Right lobe of liver (tissue), 6 donors: Measurements from ENCODE around the gene FAM219B. TPM values are rescaled to one million over a fixed set of nuclear protein-coding genes. Genes with fewer than 3 reads are reported as not detected.

ENCODE experiments used
- ATAC-seq, 4 donors: fragments of 200-7000 bp; cut with Tn5 transposase; one replicate each; pipeline ENCODE4 v1.9.1; 2020; ENCODE audit warnings: mild to moderate bottlenecking in 4 of 4, moderate library complexity in 4 of 4
- DNase-seq, 3 donors: peaks; one replicate each; pipeline ENCODE4 v3.0.0-alpha.2; 2020
- H3K27ac ChIP-seq, 3 donors: fragments of 200-600 bp; one replicate each; pipeline ENCODE4 v1.8.0; 2022
- H3K27me3 ChIP-seq, 2 donors: fragments of 200-600 bp; one replicate each; pipeline ENCODE4 v1.8.0; 2022
- H3K36me3 ChIP-seq, 4 donors: fragments of 200-600 bp; sonication (generic) in 1 of 4; one replicate each; pipeline versions ENCODE4 v1.5.1 to v1.8.0; 2017 to 2022; ENCODE audit warnings: control low read depth in 1 of 4
- H3K4me1 ChIP-seq, 4 donors: fragments of 200-600 bp; sonication (generic) in 1 of 4; one replicate each; pipeline versions ENCODE4 v1.5.1 to v1.8.0; 2017 to 2022; ENCODE audit warnings: control low read depth in 1 of 4
- H3K4me3 ChIP-seq, 3 donors: fragments of 200-600 bp; one replicate each; pipeline ENCODE4 v1.8.0; 2022
- H3K9me3 ChIP-seq, 4 donors: fragments of 200-600 bp; sonication (generic) in 1 of 4; one replicate each; pipeline versions ENCODE4 v1.5.1 to v1.8.0; 2017 to 2022; ENCODE audit warnings: control low read depth in 1 of 4
- CTCF ChIP-seq, 4 donors: fragments of 200-600 bp in 3 of 4; fragments of 450-650 bp in 1 of 4; IDR thresholded peaks; one replicate each; pipeline versions ENCODE4 v1.5.1 to v1.8.0; 2016 to 2022; ENCODE audit warnings: antibody characterized with exemption in 4 of 4, mild to moderate bottlenecking in 2 of 4
- POLR2A ChIP-seq: fragments of 450-650 bp; IDR thresholded peaks from one replicate; pipeline ENCODE4 v1.6.1; 2017; ENCODE audit warnings: antibody characterized with exemption, mild to moderate bottlenecking
- WGBS: methylation state at CpG from one replicate; pipeline ENCODE4 v1.1.6; 2018; ENCODE audit warnings: low coverage, low lambda C conversion rate; ENCODE audit not compliant: insufficient coverage; ENCODE audit errors: missing lambda C conversion rate; 5-methylcytosine and 5-hydroxymethylcytosine counted together
- intact Hi-C, 2 donors: fragments of 100-400 bp; cut with DNase I; formaldehyde crosslinking; loops; one replicate each; pipeline versions ENCODE4 v1.11.2 to v1.14.1; 2022
- total RNA-seq, 6 experiments: library from RNA; depleted of rRNA in 2 of 6; stranded (reverse); fragments of >200 nt in 2 of 6; fragmentation: NEBNext Ultra II Directional in 3 of 6; extraction: Animal tissue kit (Norgen Biotek cat#: 25700) in 3 of 6; gene quantifications; one replicate each; pipeline versions ENCODE4 v1.1.0 to v1.2.4, GENCODE V29; 2016 to 2023
- donor health status: DM: no; HTN: yes; CAD: no.
- donor health status: DM: no; HTN: no; CAD: no.
- donor health status: DM: no; HTN: no; CAD: no.
- donor health status: DM: no; HTN: yes; CAD: no.
- donor health status: DM: no; HTN: yes; CAD: no.

Gene FAM219B
- total RNA-seq, 6 experiments from 2014 or later: 11.1 to 14.7 (median 13.3) TPM

- Histone ChIP-seq H3K4me1 (peaks cover 0 to 52% (median 18%) of the 10 kb centered on the region in 4 donors), H3K4me3 (no peak overlapping the region), H3K9me3 (no peaks in the 10 kb centered on the region), H3K27me3 (no peaks in the 10 kb centered on the region), H3K36me3 (no peaks in the 10 kb centered on the region), H3K27ac (no peak overlapping the region)
- no peak for DNase-seq
- TF ChIP-seq CTCF (IDR thresholded peaks at IDR 0.05) (no peak), POLR2A (no peak)
- intact Hi-C loops: no loop called here
- no peak for ATAC-seq
- WGBS: 80% methylated on average over 2 of the region's 6 CpGs
Observed at GRCh38 chr15:74866090-74866489, 40.6 kb downstream of the FAM219B start.

- no peak overlapping the region for H3K4me3 ChIP-seq
- H3K36me3 ChIP-seq: no peaks in the 10 kb centered on the region
- H3K27me3 ChIP-seq: no peaks in the 10 kb centered on the region
- H3K27ac ChIP-seq: no peak overlapping the region
- intact Hi-C loops: no loop called here
- no peak for DNase-seq
- whole genome bisulfite sequencing: 93% methylated on average over 2 of the region's 2 CpGs
- no peak for ATAC-seq
- H3K9me3 ChIP-seq: no peaks in the 10 kb centered on the region
- TF ChIP-seq CTCF (IDR thresholded peaks at IDR 0.05) (no peak), POLR2A (no peak)
- H3K4me1 ChIP-seq: peaks cover 0 to 44% (median 14%) of the 10 kb centered on the region in 4 donors
Observed at GRCh38 chr15:74865316-74865715, 41.3 kb downstream of the FAM219B start.

GRCh38 chr15:74864296-74864695 is 42.4 kb downstream of the FAM219B start:
- Histone ChIP-seq H3K27ac (no peak overlapping the region), H3K36me3 (no peaks in the 10 kb centered on the region), H3K9me3 (no peaks in the 10 kb centered on the region), H3K27me3 (no peaks in the 10 kb centered on the region), H3K4me3 (no peak overlapping the region), H3K4me1 (peaks cover 0 to 34% (median 12%) of the 10 kb centered on the region in 4 donors)
- ATAC-seq: no peak
- no peak for TF ChIP-seq CTCF (IDR thresholded peaks at IDR 0.05)
- TF ChIP-seq POLR2A: no peak
- WGBS: 82% methylated on average over 6 of the region's 6 CpGs
- no peak for DNase-seq
- intact Hi-C loops: no loop called here

GRCh38 chr15:74863239-74864056 is 43.2 kb downstream of the FAM219B start:
- ATAC-seq (peak in 2 of 4 donors; percentile 31 to 34), DNase-seq (no peak)
- Histone ChIP-seq H3K27me3 (no peaks in the 10 kb centered on the region), H3K4me1 (peaks cover 0 to 26% (median 11%) of the 10 kb centered on the region in 4 donors), H3K36me3 (no peaks in the 10 kb centered on the region), H3K9me3 (no peaks in the 10 kb centered on the region), H3K4me3 (no peak overlapping the region), H3K27ac (no peak overlapping the region)
- TF ChIP-seq POLR2A (no peak), CTCF (IDR thresholded peaks at IDR 0.05) (no peak)
- 86% methylated on average over 8 of the region's 11 CpGs for WGBS
- intact Hi-C loops: no loop called here
